Mesenteric fat pad (tissue), 1 donor: ENCODE data around the gene KRTAP4-11. TPM values are rescaled to one million over a fixed set of nuclear protein-coding genes. Genes with fewer than 3 reads are reported as not detected.
"Not testable (repeated sequence)": the region's sequence is repeated elsewhere in the genome, so short reads cannot be mapped to it uniquely, and the experiment has no call there.

ENCODE experiments used
- DNase-seq: peaks from one replicate; pipeline ENCODE4 v3.0.0-alpha.2; 2020; ENCODE audit warnings: low spot score
- total RNA-seq: library from RNA; stranded (reverse); fragmentation: NEBNext Ultra II Directional; extraction: Animal tissue kit (Norgen Biotek cat#: 25700); gene quantifications from one replicate; pipeline ENCODE4 v1.2.1, GENCODE V29; 2021
- donor health status: DM: yes; HTN: yes; CAD: no.

KRTAP4-11 gene
- total RNA-seq, 1 donor from 2014 or later = not detected

GRCh38 chr17:41123991-41124371 lies 5.8 kb upstream of the KRTAP4-11 start, which contains the start of gene KRTAP4-12:
Gene KRTAP4-12 (minus strand): TSS chr17:41124182. CDS start chr17:41124122, 60 bp downstream.
- DNase-seq = not testable (repeated sequence)

- DNase-seq = not testable (repeated sequence)
These were observed 5.3 kb upstream of the KRTAP4-11 start for GRCh38 chr17:41123292-41123990.

- no peak for DNase-seq
These were observed 3.6 kb upstream of the KRTAP4-11 start for GRCh38 chr17:41121742-41122141.

- DNase-seq = not testable (repeated sequence)
These were observed 1.8 kb upstream of the KRTAP4-11 start for GRCh38 chr17:41119696-41120690.

- DNase-seq = no peak
These were observed 548 bp upstream of the KRTAP4-11 start for GRCh38 chr17:41118721-41119120.

GRCh38 chr17:41116297-41116696 lies 1.9 kb downstream of the KRTAP4-11 start:
- no peak for DNase-seq

- no peak for DNase-seq
These were observed 6.9 kb downstream of the KRTAP4-11 start for GRCh38 chr17:41111151-41111885.

GRCh38 chr17:41108728-41109386 lies 9.3 kb downstream of the KRTAP4-11 start:
- not testable (repeated sequence) for DNase-seq

- DNase-seq = no peak
These were observed 10.2 kb downstream of the KRTAP4-11 start for GRCh38 chr17:41107941-41108450.

GRCh38 chr17:41105347-41105746 lies 12.8 kb downstream of the KRTAP4-11 start, which contains the start of gene KRTAP4-9:
Gene KRTAP4-9 (plus strand): TSS chr17:41105389. CDS start chr17:41105389, 0 bp downstream.
- not testable (repeated sequence) for DNase-seq

GRCh38 chr17:41104386-41105038 lies 13.7 kb downstream of the KRTAP4-11 start:
- DNase-seq = not testable (repeated sequence)

GRCh38 chr17:41103896-41104295 lies 14.3 kb downstream of the KRTAP4-11 start:
- DNase-seq = no peak

- no peak for DNase-seq
These were observed 16.4 kb downstream of the KRTAP4-11 start, which contains the start of gene KRTAP4-16 for GRCh38 chr17:41101586-41102259. Gene KRTAP4-16 (minus strand): TSS chr17:41102209. CDS start chr17:41102209, 0 bp downstream.

GRCh38 chr17:41099682-41100480 lies 18.3 kb downstream of the KRTAP4-11 start:
- not testable (repeated sequence) for DNase-seq

- no peak for DNase-seq
These were observed 19.7 kb downstream of the KRTAP4-11 start for GRCh38 chr17:41098481-41098880.

GRCh38 chr17:41098042-41098441 lies 20.1 kb downstream of the KRTAP4-11 start, which contains the start of gene KRTAP4-8:
Gene KRTAP4-8 (minus strand): TSS chr17:41098142. CDS start chr17:41098084, 58 bp downstream.
- no peak for DNase-seq

GRCh38 chr17:41096055-41096454 lies 22.1 kb downstream of the KRTAP4-11 start:
- no peak for DNase-seq

- DNase-seq = not testable (repeated sequence)
These were observed 29.3 kb downstream of the KRTAP4-11 start for GRCh38 chr17:41088760-41089352.
